SH-SY5Y (cell line): ENCODE results near the gene HOXC12.

Experiments used
- GATA2 ChIP-seq: IDR thresholded peaks from 2 replicates; pipeline ENCODE4 v1.6.1; 2011; ENCODE audit warnings: mild to moderate bottlenecking, low read depth, low read length
- GATA3 ChIP-seq: IDR thresholded peaks from 2 replicates; pipeline ENCODE4 v1.6.1; 2011; ENCODE audit warnings: low read depth, mild to moderate bottlenecking, low read length, moderate library complexity

The HOXC12 gene

DNA sequence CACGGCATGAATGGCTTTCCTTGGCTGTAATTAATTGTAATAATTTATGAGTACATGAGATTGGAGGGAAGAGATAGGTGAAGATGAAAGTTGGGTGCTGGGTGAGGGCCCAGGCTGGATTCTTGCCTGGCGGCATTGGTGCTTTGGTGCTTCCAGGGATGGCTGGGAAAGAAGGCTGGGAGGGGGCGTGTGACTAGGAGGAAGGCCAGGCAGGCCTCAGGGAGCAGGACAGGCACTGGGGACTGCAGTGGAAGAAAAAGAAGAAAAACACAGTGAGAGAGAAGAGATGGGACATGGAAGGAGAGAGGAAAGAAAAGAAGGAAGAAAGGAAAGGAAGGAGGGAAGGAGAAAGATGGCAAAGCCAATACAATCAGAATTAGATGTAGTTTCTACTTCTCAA lies 48.9 kb downstream of the HOXC12 start:
- TF ChIP-seq GATA2: no peak
- no peak for TF ChIP-seq GATA3

DNA sequence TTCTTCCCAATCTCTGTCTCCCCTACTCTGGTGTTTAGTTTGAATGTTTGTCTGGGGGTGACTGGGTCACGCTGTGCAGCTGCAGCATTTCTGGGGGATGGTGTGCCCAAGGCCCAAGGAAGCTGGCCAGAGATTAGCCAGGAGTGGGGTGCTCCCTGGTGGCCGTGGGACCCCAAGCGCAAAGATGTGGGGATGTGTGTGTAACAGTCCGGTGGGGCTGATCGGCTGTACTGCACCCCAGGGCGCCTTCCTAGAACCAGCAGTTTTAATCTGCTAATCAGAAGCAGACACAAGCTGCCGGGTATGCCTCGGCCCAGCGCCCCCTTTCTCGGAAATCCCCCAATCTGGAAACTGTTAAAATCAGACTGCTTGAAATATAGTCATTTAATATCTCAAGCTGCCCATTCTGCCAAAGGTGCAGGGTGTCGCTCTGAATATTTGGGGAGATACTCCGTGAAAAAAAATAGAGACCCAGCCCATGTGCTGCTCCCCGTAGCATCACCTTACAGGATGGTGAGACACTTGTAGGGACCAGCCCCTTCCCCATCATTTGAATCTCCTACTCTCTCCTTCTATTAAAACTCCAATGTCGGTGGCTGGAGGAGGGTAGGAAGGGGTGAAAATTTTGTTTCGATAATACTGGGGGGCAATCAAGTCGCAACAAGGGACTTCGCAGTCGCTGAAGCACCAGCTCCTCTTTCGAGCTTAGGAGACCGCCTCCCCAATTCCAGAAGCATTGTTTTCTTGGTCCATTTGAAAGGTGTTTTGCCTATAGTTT lies 49.5 kb downstream of the HOXC12 start:
- TF ChIP-seq GATA2 (no peak), GATA3 (no peak)

DNA sequence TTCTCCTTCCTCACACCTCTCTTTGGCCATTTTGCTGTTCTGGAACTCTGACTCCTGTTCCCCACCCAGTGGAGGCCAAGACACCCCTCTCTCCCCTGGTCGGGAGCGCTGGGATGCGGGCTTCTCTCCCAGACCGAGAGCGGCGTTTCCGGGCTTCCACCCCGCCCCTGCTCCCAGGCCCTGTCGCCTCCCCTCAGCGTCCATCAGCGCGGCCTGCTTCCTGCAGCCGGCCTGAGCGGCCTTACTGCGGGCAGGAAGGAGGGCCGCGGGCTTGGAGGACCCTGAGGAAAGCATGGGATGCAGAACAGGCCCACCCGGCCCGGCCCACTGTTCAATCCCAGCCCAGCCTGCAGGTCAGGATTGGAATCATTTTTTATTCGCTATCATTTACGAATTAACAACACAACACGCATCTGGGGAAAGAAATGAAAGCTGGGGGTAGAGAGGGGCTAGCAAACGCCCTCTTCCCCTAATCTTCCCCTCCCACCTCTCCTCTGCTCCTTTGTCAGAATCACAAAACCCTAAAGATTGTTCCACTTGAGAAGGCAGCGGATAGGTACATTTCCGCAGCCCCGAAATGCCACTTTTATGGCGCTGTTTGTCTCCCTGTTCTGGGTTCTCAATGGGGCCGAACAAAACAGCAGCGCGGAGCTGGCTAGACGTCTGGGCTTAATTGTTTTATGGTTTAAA lies 50.3 kb downstream of the HOXC12 start:
- TF ChIP-seq GATA3 (no peak), GATA2 (no peak)

DNA sequence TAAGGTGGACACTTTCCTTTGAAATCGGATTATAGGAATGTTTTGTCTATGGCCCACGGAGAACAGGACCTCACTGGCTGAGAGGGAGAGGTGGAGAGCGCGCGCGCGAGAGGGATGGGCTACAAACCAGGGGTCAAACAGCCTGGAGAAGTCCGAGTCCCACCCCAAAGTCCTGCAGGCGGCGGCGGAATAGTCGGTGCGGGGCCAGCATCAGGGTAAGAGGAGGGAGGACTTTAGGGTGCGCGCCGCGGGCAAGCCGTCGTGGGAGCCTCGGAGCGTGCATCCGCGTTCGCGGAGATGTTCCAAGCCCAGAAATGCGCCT lies 50.8 kb downstream of the HOXC12 start:
- TF ChIP-seq GATA3: no peak
- TF ChIP-seq GATA2: no peak

DNA sequence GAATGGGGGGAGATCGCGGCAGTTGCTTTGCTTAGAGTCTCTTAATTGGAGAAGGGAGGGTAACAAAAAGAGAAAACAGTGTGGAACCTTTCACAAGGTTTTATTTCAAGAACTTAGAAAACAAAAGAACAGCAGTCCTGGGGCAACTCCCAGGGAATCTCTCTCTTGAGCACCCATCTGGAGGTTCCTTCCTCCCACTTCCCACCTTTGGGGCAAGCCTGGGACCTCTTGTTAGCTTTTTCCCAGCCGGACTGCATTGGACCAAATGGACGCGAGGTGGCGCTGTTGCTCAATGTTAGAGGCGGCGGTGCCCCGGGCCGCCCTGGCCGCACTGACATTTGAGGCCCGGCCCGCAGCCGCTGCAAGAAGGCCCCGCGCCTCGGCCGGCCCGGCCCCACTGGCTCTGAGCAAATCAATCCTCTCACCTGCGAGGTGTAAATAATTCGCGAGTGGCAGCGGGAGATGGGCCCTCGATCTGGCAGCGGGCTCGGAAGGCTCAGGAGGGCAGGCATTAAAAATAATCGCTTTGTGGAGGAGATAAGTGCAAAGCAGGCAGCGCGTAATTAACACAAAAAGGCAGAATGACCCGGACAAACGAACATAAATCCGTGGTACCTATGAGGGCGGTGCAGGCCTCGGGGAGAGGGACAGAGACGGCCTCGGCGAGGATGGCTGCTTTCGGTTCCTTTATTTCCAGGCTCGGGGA lies 51.3 kb downstream of the HOXC12 start:
- TF ChIP-seq GATA3 (no peak), GATA2 (no peak)

DNA sequence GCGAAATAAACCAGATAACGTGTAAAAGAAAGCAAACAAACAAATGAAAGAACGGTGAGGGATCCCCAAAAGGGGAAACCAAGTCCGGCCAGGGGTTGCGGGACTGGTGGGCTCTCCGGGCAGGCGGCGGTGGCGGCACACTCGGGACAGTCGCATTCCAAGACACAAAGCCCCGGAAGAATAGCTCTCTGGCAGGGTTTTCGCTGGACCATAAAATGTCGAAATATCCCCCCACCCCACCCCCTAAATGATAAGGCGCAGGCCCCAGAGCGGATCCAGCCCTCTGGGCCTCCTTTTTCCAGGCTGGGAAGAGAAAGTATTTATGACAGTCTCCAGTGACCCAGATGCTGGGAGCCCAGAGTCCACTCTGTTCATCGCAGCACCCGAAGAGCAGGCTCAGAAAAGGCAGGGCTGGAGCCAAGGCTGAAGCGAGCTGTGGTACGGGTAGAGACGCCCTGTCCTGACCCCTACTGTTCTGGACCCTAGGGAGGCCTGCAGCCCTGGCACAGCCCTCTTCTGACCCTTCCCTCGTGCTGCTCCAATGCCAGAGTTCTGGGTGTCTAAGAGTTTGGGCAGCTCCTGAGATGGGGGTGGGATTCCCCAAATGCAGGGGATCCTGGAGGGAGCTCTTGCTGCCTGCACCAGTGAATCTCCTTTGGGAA lies 52.0 kb downstream of the HOXC12 start:
- TF ChIP-seq GATA3 (no peak), GATA2 (no peak)

DNA sequence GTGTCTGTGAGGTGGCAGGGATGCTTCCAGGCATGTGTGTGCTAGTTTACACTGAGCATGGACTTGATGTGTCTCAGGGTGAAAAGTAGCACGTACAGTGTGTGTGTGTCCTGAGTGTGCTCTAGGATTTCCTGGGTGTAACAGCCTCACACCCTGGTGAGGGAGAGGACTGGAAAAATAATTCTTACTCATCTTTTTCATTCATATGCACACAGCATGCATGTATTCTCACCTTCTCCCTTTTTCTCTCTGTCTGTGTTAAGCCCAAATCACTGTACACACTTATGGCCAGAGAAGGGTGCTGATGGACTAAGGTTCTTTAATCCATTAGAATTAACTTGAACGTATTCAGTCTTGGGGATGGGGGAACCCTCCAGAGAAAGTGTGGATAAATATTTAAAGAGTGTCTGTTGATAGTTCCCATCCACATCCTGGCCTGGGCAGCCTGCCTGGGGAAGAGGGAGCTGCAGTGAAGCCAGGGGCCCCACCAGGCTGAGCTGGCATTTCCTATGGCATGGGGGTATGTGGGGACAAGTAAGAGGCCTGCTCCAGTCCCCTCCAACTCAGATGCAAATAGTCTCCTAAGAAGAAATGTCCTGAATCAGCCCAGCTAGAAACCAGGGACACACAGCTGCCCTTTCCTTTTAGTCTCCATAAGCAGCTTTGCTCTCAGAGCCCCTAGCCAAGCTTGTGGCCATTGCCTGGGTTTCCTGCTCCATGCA lies 53.0 kb downstream of the HOXC12 start:
- TF ChIP-seq GATA2 (no peak), GATA3 (no peak)

DNA sequence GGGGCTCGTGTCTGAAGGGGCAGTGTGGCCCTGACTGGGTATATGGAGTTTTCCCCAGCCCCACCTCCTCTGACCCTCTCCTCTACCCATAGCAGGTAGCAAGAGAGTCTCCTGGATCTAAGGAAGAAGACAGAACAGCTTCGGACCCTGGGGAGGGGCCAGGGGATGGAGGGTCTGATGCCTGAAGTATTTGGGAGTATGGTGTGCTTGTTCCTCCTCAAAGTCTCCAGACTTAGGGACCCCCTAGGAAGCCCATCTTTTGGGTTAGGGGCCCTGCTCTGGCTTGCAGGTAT lies 53.5 kb downstream of the HOXC12 start:
- no peak for TF ChIP-seq GATA3
- no peak for TF ChIP-seq GATA2
